Embryonic facial prominence (tissue), 1 donor: Measurements from ENCODE around the gene AGBL1.
"Not testable (repeated sequence)": the region's sequence is repeated elsewhere in the genome, so short reads cannot be mapped to it uniquely, and the experiment has no call there.

Source experiments
- DNase-seq: peaks from one replicate; pipeline ENCODE4 v3.0.0-alpha.2; 2016; ENCODE audit errors: extremely low spot score

AGBL1 gene

DNA sequence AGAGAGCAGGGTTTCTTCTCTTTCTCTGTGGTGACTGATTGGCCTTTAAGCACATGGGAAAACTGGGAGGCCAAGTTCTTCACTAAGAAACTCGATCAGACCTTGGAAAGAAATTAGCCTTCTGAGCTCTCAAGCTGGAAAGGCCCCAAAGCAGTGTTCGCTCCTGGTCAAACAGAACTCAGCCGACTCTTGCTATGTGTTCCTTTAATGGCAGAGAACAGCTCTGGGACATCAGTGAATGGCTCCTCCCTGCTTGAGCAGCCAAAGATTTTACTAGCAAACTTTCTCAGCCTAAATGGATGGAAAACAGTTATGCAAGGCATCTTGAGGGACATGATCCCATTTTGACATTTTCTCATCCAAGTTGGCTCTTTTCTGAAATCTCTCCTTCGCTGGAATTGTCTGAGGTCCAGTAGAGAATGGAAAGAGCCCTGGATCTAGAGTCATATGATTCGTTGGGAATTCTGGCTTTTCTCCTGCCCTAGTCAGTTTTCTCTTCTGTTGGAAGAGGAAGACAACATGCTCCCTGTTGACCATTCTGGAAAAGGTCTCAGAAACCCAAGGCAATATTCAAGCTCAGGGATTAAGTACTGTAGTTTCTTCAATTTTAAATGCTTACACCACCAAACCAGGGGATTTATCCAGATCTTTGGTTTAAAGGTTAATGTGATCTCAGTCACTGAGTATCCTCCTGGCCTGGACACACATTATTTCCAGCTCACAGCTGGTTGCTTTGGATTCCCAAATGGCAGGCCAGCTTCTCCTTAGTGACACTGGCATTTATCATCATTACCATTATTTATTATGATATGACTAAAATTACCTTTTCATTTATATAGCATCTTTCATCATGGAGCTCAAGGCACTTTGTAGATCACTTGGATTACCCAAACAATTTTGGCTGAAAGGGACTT lies 319.6 kb downstream of the AGBL1 start:
- DNase-seq = no peak

DNA sequence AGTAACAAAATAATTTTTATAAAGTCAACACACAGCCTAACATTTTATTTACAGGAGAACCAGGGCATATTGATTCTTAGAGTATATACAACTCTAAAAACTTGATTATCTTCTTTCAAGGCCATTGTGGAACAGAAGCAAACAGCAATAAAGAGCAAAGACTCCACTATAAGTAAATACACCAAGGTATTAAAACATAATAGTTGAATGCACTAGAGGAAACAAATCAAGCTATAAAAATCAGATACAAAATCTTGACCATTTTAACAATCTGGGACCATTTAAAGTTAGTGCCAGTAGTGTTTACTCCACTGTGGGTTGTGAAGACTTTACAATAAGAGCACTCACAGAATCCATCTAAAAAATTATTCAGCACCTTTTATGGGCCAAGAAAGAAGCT lies 323.6 kb downstream of the AGBL1 start:
- no peak for DNase-seq

DNA sequence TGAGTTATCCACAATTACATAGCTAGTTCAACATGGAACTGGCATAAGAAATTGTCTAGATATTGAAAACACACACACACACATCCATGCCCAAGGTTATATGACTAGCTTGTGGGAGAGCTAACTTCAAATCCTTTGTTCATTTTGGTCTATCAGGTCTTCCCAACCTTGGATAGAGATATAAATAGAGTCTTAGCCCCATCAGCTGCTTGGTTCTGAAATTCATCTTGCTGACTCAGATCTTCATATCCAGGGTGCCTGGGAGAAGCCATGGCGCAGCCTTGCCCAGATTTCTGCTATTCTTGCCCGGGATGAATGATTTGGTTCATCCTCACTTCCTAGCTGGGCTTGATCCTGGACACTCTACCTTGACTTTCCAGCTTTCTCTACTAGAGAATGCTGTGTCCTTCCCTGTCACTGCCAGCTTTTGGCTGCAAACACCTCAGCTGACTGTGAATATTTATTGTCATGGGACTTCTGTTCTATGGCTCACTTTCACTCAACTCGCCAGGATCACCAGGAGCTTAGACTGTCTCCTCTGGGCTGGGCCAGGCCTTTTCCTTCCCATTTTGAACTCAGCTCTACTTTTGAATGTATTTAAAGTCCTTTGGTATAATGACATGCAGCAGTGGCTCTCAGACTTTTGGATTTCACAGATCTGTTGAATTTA lies 324.4 kb downstream of the AGBL1 start:
- no peak for DNase-seq

DNA sequence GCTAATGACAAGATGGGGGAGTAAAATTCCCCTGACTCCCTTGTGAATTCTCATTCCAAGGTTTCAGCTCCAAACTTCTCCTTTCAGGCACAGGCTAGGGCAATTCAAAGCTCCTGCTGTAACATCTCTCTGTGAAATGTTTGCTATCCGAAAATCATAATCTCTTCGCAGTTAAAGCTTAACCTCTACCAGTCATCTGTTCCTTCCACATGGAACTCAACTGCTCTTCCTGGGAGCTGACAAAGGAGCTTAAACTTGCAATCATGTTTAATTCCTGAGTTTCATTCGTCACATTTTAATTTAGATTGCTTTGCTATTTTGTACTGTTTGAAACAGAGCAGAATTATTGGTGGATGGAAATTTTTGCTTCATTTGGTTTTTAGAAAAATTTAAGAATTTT lies 328.6 kb downstream of the AGBL1 start:
- DNase-seq = no peak

DNA sequence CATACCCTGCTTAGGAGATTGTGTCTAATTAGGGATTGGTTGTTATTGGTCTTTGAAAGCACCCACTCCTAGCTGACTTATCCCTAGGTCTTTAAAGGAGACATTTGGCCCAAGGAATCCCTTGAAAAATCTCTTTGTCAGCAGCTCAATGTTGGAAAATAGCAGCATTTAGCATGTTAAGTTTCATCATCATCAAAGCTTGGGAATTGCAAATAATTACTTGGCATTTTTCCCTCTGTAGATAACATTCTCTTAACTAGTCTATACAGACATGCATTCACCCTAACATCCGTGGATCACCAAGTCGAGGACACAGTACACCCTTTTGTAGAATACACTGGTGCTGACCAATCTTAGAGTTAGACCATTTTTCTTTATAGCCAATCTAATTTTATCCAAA lies 332.2 kb downstream of the AGBL1 start:
- DNase-seq = no peak

DNA sequence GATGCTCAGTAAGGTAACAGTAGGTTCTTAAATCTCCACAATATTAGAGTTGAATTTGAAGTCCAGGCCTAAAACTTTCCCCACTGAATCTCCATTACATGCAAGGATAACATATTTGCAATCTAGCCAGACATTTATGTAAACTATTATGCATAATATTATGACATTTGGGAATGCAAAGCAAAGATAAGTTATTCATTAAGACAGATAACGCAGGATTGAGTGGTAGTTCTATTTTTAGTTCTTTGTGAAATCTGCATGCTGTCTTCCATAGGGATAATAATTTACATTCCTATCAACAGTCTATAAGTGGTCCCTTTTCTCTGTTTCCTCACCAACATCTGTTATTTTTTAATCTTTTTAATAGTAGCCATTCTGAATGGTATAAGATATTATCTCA lies 333.5 kb downstream of the AGBL1 start:
- DNase-seq = no peak

DNA sequence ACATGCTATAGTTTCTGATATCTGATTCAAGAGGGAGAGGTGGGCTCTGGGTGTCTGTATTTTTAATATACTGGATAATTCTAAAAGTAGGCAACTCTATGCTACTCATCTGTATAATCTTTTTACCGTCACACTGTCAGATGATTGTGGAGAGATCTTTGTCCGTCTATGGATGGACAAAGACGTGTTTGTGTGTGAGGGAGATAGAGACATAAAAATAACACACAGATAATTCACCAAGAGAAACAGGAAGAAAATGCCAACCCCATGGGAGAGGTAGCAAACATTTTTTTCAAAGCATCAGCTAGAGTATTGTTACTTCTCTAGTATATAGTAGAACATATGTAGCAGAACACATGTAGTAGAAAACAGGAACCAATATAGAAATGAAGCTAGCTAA lies 346.1 kb downstream of the AGBL1 start:
- no peak for DNase-seq

DNA sequence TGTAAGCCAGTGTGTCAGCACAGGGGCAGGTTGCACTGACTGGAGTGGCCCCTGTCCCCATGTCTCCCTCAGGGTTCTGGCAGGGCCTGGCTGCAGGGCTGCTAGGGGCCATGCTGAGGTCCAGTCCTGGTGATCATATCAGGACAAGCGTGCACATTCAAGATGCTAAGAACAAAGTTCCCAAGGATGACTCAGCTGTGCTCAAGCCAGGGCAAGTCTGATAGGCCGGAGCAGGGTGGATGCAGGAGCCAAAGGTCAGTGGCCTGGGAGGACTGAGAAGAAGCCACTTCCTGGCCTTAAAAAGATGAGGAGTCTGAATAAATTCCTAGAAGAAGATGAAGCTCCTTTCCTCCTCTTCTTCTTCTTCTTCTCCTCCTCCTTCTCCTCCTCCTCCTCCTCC lies 353.2 kb downstream of the AGBL1 start:
- no peak for DNase-seq

DNA sequence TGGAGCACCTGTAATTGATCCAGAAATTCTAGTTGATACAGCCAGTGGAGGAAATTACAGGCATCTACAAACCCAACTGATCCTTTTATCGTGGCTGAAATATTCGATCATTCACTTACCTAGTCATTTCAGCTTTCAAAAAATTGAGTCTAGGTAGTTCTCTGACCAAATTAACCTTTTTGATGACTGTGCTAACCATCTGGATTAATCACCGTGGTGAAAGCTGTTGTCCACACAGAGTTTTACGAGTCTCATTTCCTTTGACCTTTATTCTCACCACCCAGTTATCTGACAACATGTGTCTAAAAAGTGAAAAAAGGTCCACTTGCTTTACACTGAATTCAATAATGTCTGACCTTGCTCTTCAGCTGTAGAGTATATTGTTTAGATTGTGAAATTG lies 354.3 kb downstream of the AGBL1 start:
- DNase-seq = no peak

DNA sequence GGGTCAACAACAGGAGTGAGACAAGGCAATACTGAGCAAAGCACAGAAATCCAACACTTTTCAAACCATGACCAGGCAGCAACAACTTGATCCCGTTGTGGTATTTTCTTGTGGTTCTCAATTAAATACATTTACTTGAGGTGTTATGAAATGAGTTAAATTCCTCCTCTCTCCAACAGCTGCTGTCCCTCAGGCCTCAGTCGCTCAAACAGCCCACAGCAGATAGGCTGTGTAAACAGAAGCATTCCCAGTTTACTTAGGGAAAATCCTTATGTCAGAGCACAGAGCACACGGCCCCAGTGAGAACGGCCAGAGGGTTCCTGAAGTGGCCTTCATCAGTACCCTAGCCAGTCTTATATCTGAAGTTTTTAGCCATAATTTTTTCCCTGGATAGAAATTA lies 359.9 kb downstream of the AGBL1 start:
- DNase-seq = no peak

DNA sequence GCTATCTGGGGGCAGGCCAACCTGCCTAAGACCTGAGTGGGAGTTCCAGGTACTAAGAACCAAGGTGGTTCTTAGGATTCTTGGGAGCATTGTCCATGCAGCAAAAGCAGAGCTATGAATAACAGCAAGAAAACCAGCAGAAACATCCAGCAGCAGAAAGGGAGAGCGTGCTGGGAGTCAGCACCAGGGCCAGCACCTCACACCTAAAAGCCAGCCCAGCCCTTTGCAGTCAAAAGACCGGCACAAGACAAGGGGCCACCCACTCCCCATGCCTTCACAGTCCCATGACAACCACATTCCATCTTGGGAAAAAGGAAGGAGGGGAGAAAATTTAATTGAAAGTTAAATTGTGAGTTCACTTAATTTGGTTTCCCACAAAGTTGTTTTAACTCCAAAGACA lies 364.9 kb downstream of the AGBL1 start:
- no peak for DNase-seq

DNA sequence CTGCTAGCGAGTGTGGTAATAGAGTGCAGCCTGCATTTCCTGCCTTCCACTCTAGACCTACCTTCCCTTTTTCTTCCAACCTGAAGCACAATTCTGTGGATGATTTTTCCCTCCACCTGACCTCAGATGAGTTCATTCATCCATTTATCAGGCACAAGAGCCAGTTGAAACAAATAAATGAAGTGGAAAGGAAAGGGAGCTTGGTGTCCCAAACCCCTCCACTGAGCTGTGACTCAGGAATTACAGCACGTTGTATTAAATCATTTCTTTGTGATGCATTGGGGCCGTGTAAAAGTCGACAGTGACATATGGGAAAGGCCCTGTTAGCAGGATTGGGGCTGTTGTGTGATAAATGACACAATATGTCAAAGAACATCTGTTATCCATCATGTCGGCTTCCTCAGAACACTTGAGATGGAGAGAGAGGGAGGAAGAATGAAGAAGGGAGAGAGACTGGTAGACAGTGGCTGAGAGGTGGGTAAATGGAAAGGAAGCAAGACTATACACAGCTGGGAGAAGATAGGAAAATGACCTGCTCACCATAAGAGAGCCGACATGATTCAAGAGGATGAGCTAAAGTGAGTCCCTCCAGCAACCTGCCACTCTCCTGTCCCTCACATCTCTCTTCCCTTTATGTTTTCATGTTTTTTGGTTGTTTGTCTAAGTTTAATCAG lies 366.0 kb downstream of the AGBL1 start:
- DNase-seq = no peak

DNA sequence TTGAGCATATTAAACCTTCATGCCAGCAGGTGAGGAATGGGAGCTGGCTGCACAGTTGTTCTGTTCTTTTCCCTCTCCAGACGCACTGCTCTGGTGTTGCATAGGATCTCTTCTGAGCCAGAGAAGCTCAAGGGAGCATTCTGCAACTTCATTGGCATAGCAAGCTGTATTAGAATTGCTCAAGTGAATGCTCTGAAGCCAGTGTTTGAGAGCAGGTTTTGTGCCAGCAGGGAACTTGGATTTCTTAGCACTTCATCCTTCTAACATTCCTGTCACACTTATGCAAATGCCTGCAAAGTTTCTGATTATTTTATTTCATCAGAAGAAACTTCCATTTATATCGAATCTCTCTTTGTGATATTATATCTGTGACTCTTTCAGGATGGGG lies 366.6 kb downstream of the AGBL1 start:
- DNase-seq = no peak

DNA sequence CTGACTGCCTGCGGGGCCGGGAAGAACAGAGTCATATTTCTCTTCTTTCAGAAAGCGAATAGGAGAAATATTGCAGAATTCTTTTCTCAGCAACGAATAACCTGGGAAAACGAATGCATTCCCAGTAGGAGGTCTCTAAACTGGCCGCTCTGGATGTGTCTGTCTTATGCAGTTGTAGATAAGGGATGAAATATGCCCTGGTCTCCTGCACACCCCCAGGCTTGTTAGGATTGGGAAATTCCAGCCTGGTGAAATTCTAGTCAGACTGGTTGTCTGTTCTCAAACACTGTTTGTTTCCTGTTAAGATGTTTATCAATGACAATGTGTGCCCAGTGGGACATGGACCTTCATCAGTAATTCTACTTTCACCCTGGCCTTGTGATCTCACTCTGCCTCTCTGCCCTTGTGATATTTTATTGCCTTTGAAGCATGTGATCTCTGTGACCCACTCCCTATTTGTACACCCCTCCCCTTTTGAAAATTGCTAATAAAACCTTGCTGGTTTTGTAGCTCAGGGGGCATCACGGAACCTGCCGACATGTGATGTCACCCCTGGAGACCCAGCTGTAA lies 385.9 kb downstream of the AGBL1 start:
- not testable (repeated sequence) for DNase-seq

DNA sequence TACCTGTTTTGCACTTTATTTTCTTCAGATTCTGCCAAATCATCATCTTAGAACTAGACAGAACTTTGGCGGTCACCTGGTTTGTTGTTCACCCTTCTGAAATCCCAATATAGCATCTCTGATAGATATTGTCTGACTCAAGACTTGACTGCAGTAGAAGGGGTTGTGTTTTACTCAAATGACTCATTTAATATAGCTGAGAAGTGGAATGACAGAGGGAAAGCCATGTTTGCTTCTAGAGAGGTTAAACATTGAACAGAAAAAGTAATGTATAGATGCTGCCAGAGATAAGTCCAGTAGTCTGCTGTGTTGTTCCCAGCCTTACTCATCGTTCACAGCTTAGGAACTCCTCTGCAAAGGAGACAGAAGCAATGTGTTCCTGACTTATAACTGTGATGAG lies 402.0 kb downstream of the AGBL1 start:
- DNase-seq = no peak

DNA sequence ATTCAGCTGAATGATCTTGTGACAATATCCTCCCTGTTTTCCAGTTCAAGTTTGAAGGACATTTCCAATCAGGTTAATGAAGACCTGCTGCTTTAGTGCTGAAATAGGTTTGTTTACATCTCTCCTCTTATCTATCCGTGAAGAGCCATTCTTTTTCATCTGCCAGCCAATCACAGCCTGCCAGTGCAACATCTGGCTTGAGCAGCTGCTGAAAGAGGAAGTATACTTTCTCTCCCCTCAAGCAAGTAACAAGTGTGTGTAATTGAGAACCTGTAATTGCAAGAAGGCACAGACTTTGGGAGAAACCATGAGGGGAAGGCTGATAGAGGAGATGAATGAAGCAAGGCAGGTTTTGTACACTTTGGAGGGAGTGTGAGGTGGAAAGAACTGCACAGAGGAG lies 404.3 kb downstream of the AGBL1 start:
- DNase-seq = no peak

DNA sequence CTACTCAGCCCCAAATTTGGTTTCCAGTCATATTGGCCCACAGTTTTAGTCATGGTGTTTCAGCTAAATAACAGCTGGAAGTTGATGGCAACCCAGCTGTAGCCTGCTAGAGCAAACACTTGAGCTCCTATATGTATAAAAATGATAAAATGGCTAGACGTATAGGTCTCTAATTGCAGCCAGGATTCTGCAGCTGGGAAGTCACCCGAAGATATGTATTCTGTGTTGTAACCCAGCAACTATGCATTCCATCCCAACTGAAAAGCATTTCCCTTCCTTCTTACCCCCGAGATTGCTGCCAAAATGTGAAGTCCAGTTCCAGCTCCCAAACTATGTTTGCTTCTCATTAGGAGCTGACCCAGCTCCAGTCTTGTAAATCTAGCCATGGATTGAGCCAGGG lies 408.4 kb downstream of the AGBL1 start:
- DNase-seq = no peak

DNA sequence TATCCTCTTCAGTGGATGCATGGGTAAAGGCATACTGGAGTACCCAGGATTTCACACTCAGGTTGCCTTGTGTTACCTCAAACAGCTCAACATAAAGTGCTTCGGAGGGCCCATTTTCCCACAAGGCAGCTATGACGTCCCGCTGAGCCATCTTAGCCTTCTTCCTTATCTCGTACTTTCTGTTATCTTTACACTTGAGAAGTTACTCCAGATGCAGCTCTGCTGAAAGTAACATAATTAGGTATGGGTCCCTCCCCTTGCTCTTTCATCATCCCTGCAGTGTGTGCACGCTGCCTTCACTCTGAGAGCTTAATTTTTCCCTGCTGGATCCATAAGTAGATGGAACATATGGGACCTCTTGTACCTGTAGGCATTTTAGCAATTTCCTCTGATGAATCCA lies 410.3 kb downstream of the AGBL1 start:
- no peak for DNase-seq

DNA sequence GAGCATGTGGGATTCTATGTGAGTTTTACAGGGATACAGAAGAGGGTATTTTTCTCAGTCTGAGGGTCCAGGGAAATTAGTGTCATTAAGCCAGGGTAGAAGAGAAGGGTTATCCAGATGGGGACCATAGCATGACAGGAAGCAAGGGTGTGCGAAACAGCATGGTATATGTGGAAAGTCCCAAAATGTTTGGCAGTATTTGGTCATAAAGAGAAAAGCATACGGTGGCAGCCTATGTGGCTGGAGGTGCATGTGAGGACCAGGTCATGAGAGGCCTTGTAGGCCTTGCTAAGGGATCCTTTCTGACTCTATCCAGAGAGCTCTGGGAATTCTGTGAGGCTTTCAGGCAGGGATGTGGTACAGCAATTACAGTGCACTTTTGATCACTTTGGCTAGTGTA lies 411.4 kb downstream of the AGBL1 start:
- no peak for DNase-seq

DNA sequence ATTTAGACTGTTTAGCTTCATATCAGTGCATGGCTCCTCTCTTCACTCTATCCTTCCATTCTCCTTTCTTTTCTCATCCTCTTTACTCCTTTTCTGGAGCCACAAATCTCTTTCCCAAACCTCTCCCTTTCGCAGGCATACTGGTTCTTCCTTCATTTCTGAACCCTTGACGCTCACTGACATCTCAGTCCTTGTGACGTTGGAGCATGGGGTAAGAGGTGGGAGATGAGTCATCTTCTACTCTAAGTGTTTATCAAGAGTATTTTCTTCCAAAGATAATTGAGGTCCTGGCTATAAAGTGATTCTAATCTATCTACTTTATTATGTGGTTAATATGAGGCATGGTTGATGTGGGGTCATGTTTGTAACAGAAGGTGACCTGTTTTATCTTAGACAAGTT lies 414.2 kb downstream of the AGBL1 start:
- no peak for DNase-seq

DNA sequence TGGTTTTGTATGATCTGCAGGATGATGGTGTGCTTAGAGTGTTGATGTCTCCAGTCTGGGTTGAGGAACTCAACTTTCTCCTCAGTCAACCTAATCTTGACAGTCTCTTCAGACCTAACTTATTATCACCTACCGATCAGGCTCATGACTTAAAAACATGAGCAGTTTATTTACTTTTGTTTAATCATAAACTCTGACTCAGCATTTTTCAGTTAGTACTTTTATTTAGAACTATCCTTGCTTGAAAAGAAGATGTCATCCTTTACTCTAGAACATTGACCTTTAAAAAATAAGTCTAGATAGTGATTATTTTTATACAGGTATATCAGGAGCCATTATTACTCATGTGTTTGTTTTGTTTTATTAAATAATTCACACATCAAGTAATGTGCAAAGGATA lies 414.8 kb downstream of the AGBL1 start:
- DNase-seq = no peak

DNA sequence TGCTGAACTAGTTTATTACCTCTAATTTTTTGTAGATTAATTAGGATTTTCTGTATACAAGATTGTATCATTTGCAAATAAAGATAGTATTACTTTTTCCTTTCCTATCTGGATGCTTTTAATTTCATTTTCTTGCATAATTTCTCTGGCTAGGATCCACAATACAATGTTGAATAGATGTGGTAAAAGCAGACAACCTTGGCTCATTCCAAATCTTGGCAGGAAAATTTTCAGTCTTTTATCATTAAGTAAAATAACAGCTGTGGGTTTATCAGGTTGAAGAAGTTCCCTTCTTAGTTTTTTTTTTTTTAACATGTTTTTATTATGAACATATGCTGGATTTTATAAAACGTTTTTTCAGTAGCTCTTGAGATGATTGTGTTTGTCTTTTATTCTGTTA lies 422.6 kb downstream of the AGBL1 start:
- DNase-seq = no peak

DNA sequence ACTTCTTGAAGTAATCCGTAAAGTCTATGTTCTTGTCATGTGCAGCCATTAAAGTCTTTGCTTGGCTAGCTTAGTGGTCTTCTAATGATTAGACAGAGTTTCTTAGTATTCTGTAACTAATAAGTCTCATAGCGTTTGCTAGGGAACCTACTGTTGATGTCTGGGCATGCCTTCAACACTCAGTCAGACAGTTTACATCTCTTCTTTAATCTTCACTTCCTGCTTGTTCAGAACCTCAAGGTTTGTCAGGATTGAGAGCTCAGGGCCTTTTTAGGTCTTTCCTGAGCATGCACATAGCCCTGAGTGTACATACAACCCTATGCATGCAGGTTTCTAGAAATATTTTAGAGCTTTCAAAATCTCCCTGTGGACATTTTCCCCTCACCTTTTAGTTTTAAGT lies 426.3 kb downstream of the AGBL1 start:
- no peak for DNase-seq
